ENCODE results near the gene MCHR1.

- TF ChIP-seq CTCF (IDR thresholded peaks at IDR 0.05) (no peak), GABPA (IDR thresholded peaks at IDR 0.05; ENCODE audit: low read depth) (no peak), POLR2AphosphoS5 (IDR thresholded peaks at IDR 0.05; ENCODE audit: low read depth, low read length) (no peak), MAX (IDR thresholded peaks at IDR 0.05; ENCODE audit: low read depth) (no peak)
These were observed 27.9 kb downstream of the MCHR1 start for GRCh38 chr22:40707154-40707553.

All from SK-N-SH (cell line).